Measurements from ENCODE around the gene METTL3. TPM values are rescaled to one million over a fixed set of nuclear protein-coding genes. Genes with fewer than 3 reads are reported as not detected.

Gene METTL3
- total and polyA plus RNA-seq, 2 of the 4 experiments (the other 2 are of a cell fraction) = 90.6 to 109 TPM

DNA sequence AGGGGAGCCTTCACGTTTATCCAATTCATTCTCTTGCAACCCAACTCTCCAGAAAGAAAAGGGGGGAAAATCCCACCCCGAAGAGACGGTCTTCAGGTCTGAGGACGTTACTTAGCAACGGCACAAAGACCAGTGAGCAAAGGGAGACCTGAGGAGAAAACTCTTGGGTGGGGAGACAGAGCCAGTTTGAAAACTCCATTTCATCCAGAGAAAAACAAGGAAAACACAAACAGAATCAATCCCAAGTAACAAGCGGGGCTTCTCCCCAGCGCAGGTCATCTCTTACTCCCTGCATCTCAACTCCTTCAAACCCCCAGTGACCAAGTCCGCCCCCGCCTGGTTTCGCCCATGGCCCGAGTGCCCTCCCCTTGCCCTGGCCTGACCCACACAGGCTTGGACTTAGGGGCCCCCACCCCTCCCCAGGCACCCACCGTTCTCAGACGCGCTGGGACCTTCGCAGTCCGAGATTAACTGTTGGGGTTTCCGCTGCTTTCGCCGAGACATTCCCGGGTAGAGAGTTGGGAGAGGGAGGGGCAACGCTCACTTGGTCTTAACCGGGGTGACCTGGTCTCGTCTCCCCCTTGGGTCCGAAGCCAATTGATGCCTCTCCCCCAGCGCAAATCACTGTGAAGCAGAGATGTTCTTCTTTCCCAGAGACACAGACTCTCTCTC is 25.4 kb upstream of the METTL3 start:
- in situ Hi-C loops (cut with MboI; ENCODE audit: low sequenced_read_pairs) = no loop called here
- Histone ChIP-seq H3K4me1 (ENCODE audit: control insufficient read depth, insufficient read depth, low read length) (no peaks in the 10 kb centered on the region), H3K23ac (ENCODE audit: low read depth, low read length) (no peak overlapping the region), H3K56ac (ENCODE audit: extremely low read depth, insufficient read depth, low read length) (no peak overlapping the region), H4K91ac (ENCODE audit: insufficient read depth, low read depth, low read length) (no peak overlapping the region), H3K9ac (ENCODE audit: low read depth, low read length) (no peak overlapping the region), H3K4me3 (ENCODE audit: insufficient read depth, low read depth, low read length) (no peak overlapping the region; the same call in 1 of the 2 replicates), H3K79me1 (ENCODE audit: low read depth in 1 of 2, low read length in 2 of 2) (no peaks in the 10 kb centered on the region), H2AFZ (replicated peaks; ENCODE audit: low read length, poor library complexity) (peak overlapping the region; percentile 48), H2AK5ac (ENCODE audit: low read depth, low read length) (no peak overlapping the region), H3K36me3 (ENCODE audit: control insufficient read depth, insufficient read depth, low read length) (no peaks in the 10 kb centered on the region), H3K27me3 (ENCODE audit: control insufficient read depth, insufficient read depth, low read length) (peaks cover 49% of the 10 kb centered on the region), H2AK9ac (replicated peaks; ENCODE audit: low read depth, low read length, poor library complexity) (no peak overlapping the region), H3K4me2 (ENCODE audit: low read depth, low read length) (peak overlapping the region; percentile 91), H4K8ac (ENCODE audit: low read depth in 2 of 2, low read length in 2 of 2) (no peak overlapping the region), H3K18ac (ENCODE audit: low read depth, low read length) (no peak overlapping the region), H3K9me3 (ENCODE audit: control insufficient read depth, insufficient read depth, low read length) (0 out of 2 replicates have a peak, but pooled peaks cover 1% of the 10 kb centered on the region), H3K9me1 (ENCODE audit: insufficient read depth, low read length) (no peaks in the 10 kb centered on the region), H4K5ac (ENCODE audit: low read depth, low read length) (no peak overlapping the region), H2BK20ac (ENCODE audit: low read depth, low read length) (no peak overlapping the region), H3K4ac (ENCODE audit: low read depth, low read length) (no peak overlapping the region), H2BK5ac (ENCODE audit: low read depth, low read length, poor library complexity, severe bottlenecking) (no peak overlapping the region), H3K14ac (replicated peaks; ENCODE audit: low read depth, low read length) (no peak overlapping the region), H2BK15ac (ENCODE audit: low read depth, low read length) (no peak overlapping the region), H3K27ac (ENCODE audit: insufficient read depth, low read length) (no peak overlapping the region), H2BK120ac (ENCODE audit: low read depth, low read length) (no peak overlapping the region), H4K20me1 (ENCODE audit: insufficient read depth, low read length) (no peaks in the 10 kb centered on the region)
- BruUV-seq (replicated peaks) = no TSS peak
- no peak for TF ChIP-seq RCOR1 (IDR thresholded peaks at IDR 0.05; ENCODE audit: insufficient replicate concordance, low read length)
- 0% methylated on average over 6 of the region's 25 CpGs; no CpG with 5 or more reads in 1 of the 2 experiments for WGBS, 2 experiments (ENCODE audit: extremely low coverage in 2 of 2, insufficient read length in 1 of 2)
- DNase-seq = no peak
- dilution Hi-C loops (cut with HindIII; ENCODE audit: low sequenced_read_pairs, unreplicated experiment) = no loop called here
- ChIA-PET CTCF (no interaction called here), POLR2A (ENCODE audit: unreplicated experiment) (no interaction called here)
- intact Hi-C loops (cut with micrococcal nuclease) = no loop called here
- ATAC-seq (ENCODE audit: low read depth) = peak; percentile 48; the same call in 1 of the 2 replicates
